ENCODE measurements around the gene SLC39A11. TPM values are rescaled to one million over a fixed set of nuclear protein-coding genes. Genes with fewer than 3 reads are reported as not detected.

Gene SLC39A11
- total RNA-seq, 1 donor from 2014 or later = 5.5 TPM

DNA sequence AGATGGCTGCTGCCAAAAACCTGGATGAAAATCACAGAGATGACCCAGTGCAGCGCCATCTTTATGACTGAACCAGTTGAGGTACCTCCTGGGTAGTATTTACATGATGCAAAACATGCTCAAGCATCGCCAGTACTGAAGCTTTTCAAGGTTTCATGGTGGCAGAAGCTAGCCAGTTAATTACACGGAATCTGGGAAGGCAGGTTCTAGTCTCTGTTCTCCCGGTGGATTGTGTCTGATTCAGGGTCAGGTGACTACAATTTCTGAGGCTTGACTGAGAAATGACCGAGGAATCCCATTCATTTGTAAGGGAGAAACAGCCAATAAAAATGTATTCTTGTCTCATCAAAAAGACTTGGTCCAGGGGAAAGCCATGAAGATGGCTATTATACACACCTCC is 209.1 kb downstream of the SLC39A11 start:
- H4K20me1 ChIP-seq (ENCODE audit: low read depth) = no peaks in the 10 kb centered on the region
- H3K4me1 ChIP-seq = no peaks in the 10 kb centered on the region
- H3K4me2 ChIP-seq = no peak overlapping the region
- no peak overlapping the region for H2AFZ ChIP-seq (replicated peaks)
- no peaks in the 10 kb centered on the region for H3K27me3 ChIP-seq
- H3K36me3 ChIP-seq = no peaks in the 10 kb centered on the region
- no peaks in the 10 kb centered on the region for H3K4me1 Mint-ChIP-seq
- H3K27ac Mint-ChIP-seq = no peak overlapping the region
- DNase-seq (ENCODE audit: low spot score) = no peak
- H3K9me3 ChIP-seq (ENCODE audit: low read depth) = no peaks in the 10 kb centered on the region
- no peak overlapping the region for H3K27ac ChIP-seq
- H3K79me2 ChIP-seq (ENCODE audit: low read depth) = no peaks in the 10 kb centered on the region
- peaks cover 22% of the 10 kb centered on the region for H3K9me3 Mint-ChIP-seq
- peaks cover 6% of the 10 kb centered on the region for H3K27me3 Mint-ChIP-seq (ENCODE audit: insufficient read depth, low read depth)
- no peak overlapping the region for H3K4me3 ChIP-seq
- no peaks in the 10 kb centered on the region for H3F3A ChIP-seq (ENCODE audit: low read depth)
- TF ChIP-seq, protein P1, sequence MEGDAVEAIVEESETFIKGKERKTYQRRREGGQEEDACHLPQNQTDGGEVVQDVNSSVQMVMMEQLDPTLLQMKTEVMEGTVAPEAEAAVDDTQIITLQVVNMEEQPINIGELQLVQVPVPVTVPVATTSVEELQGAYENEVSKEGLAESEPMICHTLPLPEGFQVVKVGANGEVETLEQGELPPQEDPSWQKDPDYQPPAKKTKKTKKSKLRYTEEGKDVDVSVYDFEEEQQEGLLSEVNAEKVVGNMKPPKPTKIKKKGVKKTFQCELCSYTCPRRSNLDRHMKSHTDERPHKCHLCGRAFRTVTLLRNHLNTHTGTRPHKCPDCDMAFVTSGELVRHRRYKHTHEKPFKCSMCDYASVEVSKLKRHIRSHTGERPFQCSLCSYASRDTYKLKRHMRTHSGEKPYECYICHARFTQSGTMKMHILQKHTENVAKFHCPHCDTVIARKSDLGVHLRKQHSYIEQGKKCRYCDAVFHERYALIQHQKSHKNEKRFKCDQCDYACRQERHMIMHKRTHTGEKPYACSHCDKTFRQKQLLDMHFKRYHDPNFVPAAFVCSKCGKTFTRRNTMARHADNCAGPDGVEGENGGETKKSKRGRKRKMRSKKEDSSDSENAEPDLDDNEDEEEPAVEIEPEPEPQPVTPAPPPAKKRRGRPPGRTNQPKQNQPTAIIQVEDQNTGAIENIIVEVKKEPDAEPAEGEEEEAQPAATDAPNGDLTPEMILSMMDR (IDR thresholded peaks at IDR 0.05) = no peak
- TF ChIP-seq EZH2phosphoT487 (IDR thresholded peaks at IDR 0.05) (no peak), EZH2 (IDR thresholded peaks at IDR 0.05) (no peak)
- no peak overlapping the region for H3K9ac ChIP-seq
- H3K36me3 Mint-ChIP-seq = peaks cover 4% of the 10 kb centered on the region
- no peak overlapping the region for H3K4me3 Mint-ChIP-seq

- H3K4me1 Mint-ChIP-seq = no peaks in the 10 kb centered on the region
- H3K27ac Mint-ChIP-seq = no peak overlapping the region
- Histone ChIP-seq H3K79me2 (ENCODE audit: low read depth) (no peaks in the 10 kb centered on the region), H3K9ac (no peak overlapping the region), H3F3A (ENCODE audit: low read depth) (no peaks in the 10 kb centered on the region), H3K9me3 (ENCODE audit: low read depth) (no peaks in the 10 kb centered on the region), H3K4me1 (no peaks in the 10 kb centered on the region), H3K4me3 (no peak overlapping the region), H4K20me1 (ENCODE audit: low read depth) (no peaks in the 10 kb centered on the region), H2AFZ (replicated peaks) (no peak overlapping the region), H3K27me3 (no peaks in the 10 kb centered on the region), H3K36me3 (no peaks in the 10 kb centered on the region), H3K4me2 (no peak overlapping the region), H3K27ac (no peak overlapping the region)
- H3K4me3 Mint-ChIP-seq = no peak overlapping the region
- TF ChIP-seq EZH2 (IDR thresholded peaks at IDR 0.05) = no peak
- TF ChIP-seq, protein P1 (IDR thresholded peaks at IDR 0.05) = no peak
- H3K36me3 Mint-ChIP-seq = peaks cover 4% of the 10 kb centered on the region
- H3K9me3 Mint-ChIP-seq = peaks cover 26% of the 10 kb centered on the region
- DNase-seq (ENCODE audit: low spot score) = no peak
- peaks cover 8% of the 10 kb centered on the region for H3K27me3 Mint-ChIP-seq (ENCODE audit: insufficient read depth, low read depth)
Measured at GRCh38 chr17:72882426-72882825, 210.1 kb downstream of the SLC39A11 start.

GRCh38 chr17:72879877-72880276 is 212.6 kb downstream of the SLC39A11 start:
- no peak for TF ChIP-seq EZH2phosphoT487 (IDR thresholded peaks at IDR 0.05)
- TF ChIP-seq EZH2 (IDR thresholded peaks at IDR 0.05) = no peak
- TF ChIP-seq, protein P1 (IDR thresholded peaks at IDR 0.05) = no peak
- no peak overlapping the region for H3K4me3 ChIP-seq
- H3K27me3 Mint-ChIP-seq (ENCODE audit: insufficient read depth, low read depth) = peaks cover 8% of the 10 kb centered on the region

More at GRCh38 chr17:72879877-72880276, 212.6 kb downstream of the SLC39A11 start:
- Histone ChIP-seq H3K27ac (no peak overlapping the region), H3K27me3 (no peaks in the 10 kb centered on the region), H3F3A (ENCODE audit: low read depth) (no peaks in the 10 kb centered on the region), H3K9me3 (ENCODE audit: low read depth) (no peaks in the 10 kb centered on the region), H3K4me2 (no peak overlapping the region), H2AFZ (replicated peaks) (no peak overlapping the region), H3K4me1 (no peaks in the 10 kb centered on the region), H3K79me2 (ENCODE audit: low read depth) (no peaks in the 10 kb centered on the region), H3K9ac (no peak overlapping the region), H4K20me1 (ENCODE audit: low read depth) (no peaks in the 10 kb centered on the region), H3K36me3 (no peaks in the 10 kb centered on the region)
- Mint-ChIP-seq H3K9me3 (peaks cover 41% of the 10 kb centered on the region), H3K4me1 (no peaks in the 10 kb centered on the region), H3K4me3 (no peak overlapping the region), H3K27ac (no peak overlapping the region), H3K36me3 (peaks cover 7% of the 10 kb centered on the region)
- DNase-seq (ENCODE audit: low spot score) = no peak
